Heart right ventricle (tissue), 16 donors: ENCODE data around the gene ZRANB2. TPM values are rescaled to one million over a fixed set of nuclear protein-coding genes. Genes with fewer than 3 reads are reported as not detected.

Experiments used
- ATAC-seq, 8 donors: fragments of 200-7000 bp; cut with Tn5 transposase; one replicate each; pipeline ENCODE4 v1.9.1; 2020; ENCODE audit warnings: mild to moderate bottlenecking in 8 of 8, moderate library complexity in 8 of 8, moderate number of reproducible peaks in 1 of 8
- DNase-seq, 2 donors: peaks; one replicate each; pipeline ENCODE4 v3.0.0-alpha.2; 2020
- H3K27ac ChIP-seq, 10 donors: fragments of 200-600 bp; sonication (generic) in 2 of 10; one replicate each; pipeline versions ENCODE4 v1.5.0 to v1.8.0; 2020 to 2022; ENCODE audit warnings: mild to moderate bottlenecking in 3 of 10
- H3K27me3 ChIP-seq, 7 donors: fragments of 200-600 bp; one replicate each; pipeline ENCODE4 v1.8.0; 2021 to 2022; ENCODE audit warnings: mild to moderate bottlenecking in 2 of 7
- H3K36me3 ChIP-seq, 9 donors: fragments of 200-600 bp; sonication (generic) in 1 of 9; one replicate each; pipeline versions ENCODE4 v1.5.0 to v1.8.0; 2020 to 2022; ENCODE audit warnings: mild to moderate bottlenecking in 2 of 9
- H3K4me1 ChIP-seq, 9 donors: fragments of 200-600 bp; sonication (generic) in 1 of 9; one replicate each; pipeline versions ENCODE4 v1.5.0 to v1.8.0; 2020 to 2022; ENCODE audit warnings: mild to moderate bottlenecking in 4 of 9
- H3K4me3 ChIP-seq, 10 donors: fragments of 200-600 bp; sonication (generic) in 2 of 10; one replicate each; pipeline versions ENCODE4 v1.5.0 to v1.8.0; 2020 to 2022; ENCODE audit warnings: mild to moderate bottlenecking in 7 of 10, moderate library complexity in 2 of 10
- H3K9me3 ChIP-seq, 11 donors: fragments of 200-600 bp in 10 of 11; sonication (generic) in 2 of 11; one replicate each; pipeline versions ENCODE4 v1.5.0 to v1.8.0; 2013 to 2022; ENCODE audit warnings: mild to moderate bottlenecking in 2 of 11, control low read depth in 1 of 11, moderate library complexity in 1 of 11
- CTCF ChIP-seq, 9 donors: fragments of 200-600 bp; sonication (generic) in 2 of 9; IDR thresholded peaks; one replicate each; pipeline versions ENCODE4 v1.5.0 to v1.8.0; 2021 to 2022; ENCODE audit warnings: antibody characterized with exemption in 9 of 9, mild to moderate bottlenecking in 5 of 9, moderate library complexity in 1 of 9
- WGBS, 2 donors: extraction: QIAGEN DNeasy Blood & Tissue Kit; methylation state at CpG; one replicate each; pipeline ENCODE4 v1.1.7; 2013; ENCODE audit warnings: inconsistent platforms in 1 of 2; 5-methylcytosine and 5-hydroxymethylcytosine counted together
- intact Hi-C, 10 donors: fragments of 100-400 bp; cut with DNase I; formaldehyde crosslinking; loops; one replicate each; pipeline versions ENCODE4 v1.11.1 to v1.14.2; 2022
- polyA plus RNA-seq, 2 donors: library from polyadenylated mRNA; stranded (reverse); fragments of 200-250 nt; gene quantifications; one replicate each; pipeline ENCODE4 v1.2.3, GENCODE V29; 2013
- total RNA-seq, 10 donors: library from RNA; stranded (reverse); fragmentation: NEBNext Ultra II Directional in 3 of 10; extraction: Animal tissue kit (Norgen Biotek cat#: 25700) in 3 of 10; gene quantifications; one replicate each; pipeline versions ENCODE4 v1.2.1 to v1.2.4, GENCODE V29; 2021 to 2023
- donor health status: Arrhythmogenic right ventricular cardiomyopathy.
- donor health status: ischemic (EF 13 %, LVEDD 7.1; RV severe dilation, severe dysfunction).
- donor health status: healthy with polysubstance abuse.
- donor health status: DM: no; HTN: yes; CAD: no.
- donor health status: DM: no; HTN: no; CAD: no.
- donor health status: ischemic (EF 25% LVEDD 6.9; RV normal size, moderate dysfunction).
- donor health status: ischemic (EF 25% LVEDD 5.7; RV mildly dilated, moderate dysfunction).
- donor health status: healthy.
- donor health status: DM: yes; HTN: yes; CAD: no.
- donor health status: Ischemic cardiomyopathy.
- donor health status: ischemic (EF 35%, LVEDD 5.7; RV mildly dilated, moderate dysfunction).
- donor health status: nonischemic (EF 11% LVEDD 7.7; RV severe dilation, severe dysfunction).
- donor health status: DM: yes; HTN: yes; CAD: no.
- donor health status: PGD.
- donor health status: ischemic (EF 29% LVEDD 5.4; RV normal size, mild dysfunction).
- donor health status: nonischemic (EF 23%, LVEDD 6.1; RV moderate dilation, normal function).

Gene ZRANB2
- total and polyA plus RNA-seq, 12 donors: 26.5 to 55.5 (median 48.4) TPM

- H3K27ac ChIP-seq: no peak overlapping the region
- H3K9me3 ChIP-seq: no peaks in the 10 kb centered on the region
- ATAC-seq (peak in 2 of 8 donors; percentile 61 to 79), DNase-seq (no peak)
- no peaks in the 10 kb centered on the region for H3K27me3 ChIP-seq
- peaks cover 0 to 13% (median 0%) of the 10 kb centered on the region in 9 donors for H3K4me1 ChIP-seq
- 64 to 67% methylated on average over 4 of the region's 4 CpGs for WGBS, 2 donors
- peaks cover 0 to 100% (median 74%) of the 10 kb centered on the region in 9 donors for H3K36me3 ChIP-seq
- H3K4me3 ChIP-seq: no peak overlapping the region
- intact Hi-C loops: no loop called here
- TF ChIP-seq CTCF (IDR thresholded peaks at IDR 0.05): no peak
Measured at GRCh38 chr1:71071720-71072119, 9.1 kb downstream of the ZRANB2 start.

- ATAC-seq (no peak), DNase-seq (no peak)
- no peak overlapping the region for H3K4me3 ChIP-seq
- no peak overlapping the region for H3K27ac ChIP-seq
- peaks cover 0 to 100% (median 84%) of the 10 kb centered on the region in 9 donors for H3K36me3 ChIP-seq
- TF ChIP-seq CTCF (IDR thresholded peaks at IDR 0.05): no peak
- no peaks in the 10 kb centered on the region for H3K9me3 ChIP-seq
- peaks cover 0 to 7% (median 0%) of the 10 kb centered on the region in 9 donors for H3K4me1 ChIP-seq
- intact Hi-C loops: loop anchor here in 3 of 10 donors (5.0 to 10.0 kb wide), 3 partner anchors 824 to 844 kb away; partner anchors contain the start of gene SRSF11 (in 1 of the 3)
- no peaks in the 10 kb centered on the region for H3K27me3 ChIP-seq
- 81 to 83% methylated on average over 6 of the region's 6 CpGs for WGBS, 2 donors
Measured at GRCh38 chr1:71068325-71069240, 12.3 kb downstream of the ZRANB2 start.

- Histone ChIP-seq H3K27me3 (peaks cover 0 to 19% (median 12%) of the 10 kb centered on the region in 7 donors), H3K36me3 (peaks cover 0 to 34% (median 12%) of the 10 kb centered on the region in 9 donors), H3K4me1 (no peaks in the 10 kb centered on the region), H3K27ac (no peak overlapping the region), H3K9me3 (no peaks in the 10 kb centered on the region), H3K4me3 (no peak overlapping the region)
- no peak for TF ChIP-seq CTCF (IDR thresholded peaks at IDR 0.05)
- DNase-seq (no peak), ATAC-seq (peak in 2 of 8 donors; percentile 15 to 46)
- intact Hi-C loops: loop anchor here in 4 of 10 donors (5.0 kb wide), 2 partner anchors 367 to 527 kb away; no protein-coding TSS in a partner anchor
- WGBS, 2 donors: 82 to 84% methylated on average over 6 of the region's 6 CpGs
Measured at GRCh38 chr1:71054791-71055190, 26.0 kb downstream of the ZRANB2 start.

- Histone ChIP-seq H3K9me3 (no peaks in the 10 kb centered on the region), H3K4me1 (no peaks in the 10 kb centered on the region), H3K27me3 (peaks cover 0 to 20% (median 16%) of the 10 kb centered on the region in 7 donors), H3K27ac (no peak overlapping the region), H3K36me3 (peaks cover 0 to 29% (median 11%) of the 10 kb centered on the region in 9 donors), H3K4me3 (no peak overlapping the region)
- TF ChIP-seq CTCF (IDR thresholded peaks at IDR 0.05): no peak
- intact Hi-C loops: loop anchor here in 4 of 10 donors (5.0 kb wide), 2 partner anchors 367 to 527 kb away; no protein-coding TSS in a partner anchor
- ATAC-seq: peak in 7 of 8 donors; percentile 30 to 68 (median 36)
- WGBS, 2 donors: 78% methylated on average over 15 of the region's 15 CpGs
- DNase-seq: peak in 1 of 2 donors; percentile 10
Measured at GRCh38 chr1:71054281-71054731, 26.5 kb downstream of the ZRANB2 start.
